AG04450 (cell line): ENCODE results near the gene SLC35G1. TPM values are rescaled to one million over a fixed set of nuclear protein-coding genes. Genes with fewer than 3 reads are reported as not detected.

Source experiments
- CTCF ChIA-PET: fragments of 300-600, 350-600 bp; formaldehyde crosslinking; extraction: SDS; loops from one replicate; lab custom pipeline; 2022; ENCODE audit warnings: antibody characterized with exemption, inconsistent platforms; lab: Charles Lee
- POLR2A ChIA-PET: fragments of 350-600 bp; formaldehyde crosslinking; extraction: SDS; loops from one replicate; lab custom pipeline; 2021; ENCODE audit warnings: antibody characterized with exemption, inconsistent platforms; lab: Yijun Ruan, JAX
- DNase-seq: peaks from one replicate; pipeline ENCODE4 v3.0.0-alpha.2; 2011; ENCODE audit warnings: low read depth, low spot score
- H3K27ac ChIP-seq: one replicate; pipeline ENCODE4 v1.5.1; 2012; ENCODE audit warnings: low read depth, low read length, control low read depth
- H3K27me3 ChIP-seq: one replicate; pipeline ENCODE4 v1.6.0; 2012; ENCODE audit warnings: low read length; ENCODE audit not compliant: control insufficient read depth, insufficient read depth
- H3K4me3 ChIP-seq: 2 replicates; pipeline ENCODE4 v1.5.1; 2011; ENCODE audit warnings: mild to moderate bottlenecking, low read depth, low read length, control low read depth
- H3K9me3 ChIP-seq: 2 replicates; pipeline ENCODE4 v1.5.1; 2012; ENCODE audit warnings: low read length; ENCODE audit not compliant: control insufficient read depth, insufficient read depth
- polyA plus RNA-seq: library from polyadenylated mRNA; depleted of rRNA; stranded (reverse); fragments of >200 nt; gene quantifications from 2 replicates; pipeline ENCODE4 v1.2.3, GENCODE V29; 2011
- TF ChIP-seq, protein P1 (sequence below): IDR thresholded peaks from 2 replicates; pipeline ENCODE4 v1.5.1; 2011; ENCODE audit warnings: low read depth, low read length, control low read depth, inconsistent platforms

SLC35G1 gene
- polyA plus RNA-seq, 1 experiment = 7.0 TPM

DNA sequence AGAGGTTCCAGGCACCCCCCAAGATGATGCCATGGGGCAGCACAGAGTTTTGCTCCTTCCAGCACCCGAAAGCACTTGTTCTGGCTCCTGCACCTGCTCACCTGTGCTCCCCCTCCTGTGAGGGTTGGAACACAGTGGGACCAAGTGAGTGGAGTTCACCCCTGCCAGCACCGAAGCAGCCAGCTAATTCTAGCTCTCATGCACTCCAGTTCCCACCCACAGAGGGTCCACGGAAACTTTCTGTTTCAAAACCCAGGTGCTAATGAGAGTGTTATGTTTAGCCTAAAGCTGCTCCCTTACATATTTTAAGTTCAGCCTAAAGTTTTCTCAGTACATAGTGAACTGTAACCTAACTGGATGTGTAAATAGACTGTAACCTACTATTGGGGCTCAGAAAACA lies 42.6 kb upstream of the SLC35G1 start:
- Histone ChIP-seq H3K27me3 (peaks cover 28% of the 10 kb centered on the region), H3K27ac (no peak overlapping the region), H3K9me3 (no peaks in the 10 kb centered on the region), H3K4me3 (no peak overlapping the region)
- ChIA-PET POLR2A (no interaction called here), CTCF (interaction anchor here (1.1 kb wide), 1 partner anchor 296 kb away, joined by 3 read pairs; no protein-coding TSS in a partner anchor)
- no peak for DNase-seq
- TF ChIP-seq, protein P1, sequence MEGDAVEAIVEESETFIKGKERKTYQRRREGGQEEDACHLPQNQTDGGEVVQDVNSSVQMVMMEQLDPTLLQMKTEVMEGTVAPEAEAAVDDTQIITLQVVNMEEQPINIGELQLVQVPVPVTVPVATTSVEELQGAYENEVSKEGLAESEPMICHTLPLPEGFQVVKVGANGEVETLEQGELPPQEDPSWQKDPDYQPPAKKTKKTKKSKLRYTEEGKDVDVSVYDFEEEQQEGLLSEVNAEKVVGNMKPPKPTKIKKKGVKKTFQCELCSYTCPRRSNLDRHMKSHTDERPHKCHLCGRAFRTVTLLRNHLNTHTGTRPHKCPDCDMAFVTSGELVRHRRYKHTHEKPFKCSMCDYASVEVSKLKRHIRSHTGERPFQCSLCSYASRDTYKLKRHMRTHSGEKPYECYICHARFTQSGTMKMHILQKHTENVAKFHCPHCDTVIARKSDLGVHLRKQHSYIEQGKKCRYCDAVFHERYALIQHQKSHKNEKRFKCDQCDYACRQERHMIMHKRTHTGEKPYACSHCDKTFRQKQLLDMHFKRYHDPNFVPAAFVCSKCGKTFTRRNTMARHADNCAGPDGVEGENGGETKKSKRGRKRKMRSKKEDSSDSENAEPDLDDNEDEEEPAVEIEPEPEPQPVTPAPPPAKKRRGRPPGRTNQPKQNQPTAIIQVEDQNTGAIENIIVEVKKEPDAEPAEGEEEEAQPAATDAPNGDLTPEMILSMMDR = no peak

DNA sequence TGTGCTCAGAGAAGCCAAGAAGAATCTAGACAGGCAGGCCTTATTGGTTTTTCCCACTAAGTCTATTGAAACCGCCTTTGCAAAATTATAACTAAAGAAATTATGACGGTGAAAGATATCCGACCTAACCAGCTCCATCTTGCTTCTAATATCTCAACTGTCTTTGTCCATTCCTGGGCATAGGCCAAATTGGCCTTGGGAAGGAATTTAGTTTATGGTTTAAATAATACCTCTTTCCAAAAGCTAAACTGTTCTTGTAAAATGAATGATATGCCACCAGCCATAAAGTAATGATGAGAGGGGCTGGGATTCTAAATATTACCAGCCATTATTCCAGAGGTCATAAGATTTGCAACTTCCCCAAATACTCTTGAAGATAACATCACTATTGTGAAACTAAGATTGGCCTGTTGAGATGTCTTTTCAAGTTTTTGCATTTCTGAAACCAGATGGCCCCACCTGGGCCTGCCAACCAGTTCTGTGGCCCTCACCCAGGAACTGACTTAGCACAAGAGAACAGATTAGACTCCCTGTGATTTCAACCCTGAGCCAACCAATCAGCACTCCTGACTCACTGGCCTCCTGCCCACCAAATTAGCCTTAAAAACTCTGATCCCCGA lies 41.2 kb upstream of the SLC35G1 start:
- Histone ChIP-seq H3K4me3 (no peak overlapping the region), H3K27me3 (peaks cover 36% of the 10 kb centered on the region), H3K27ac (no peak overlapping the region), H3K9me3 (no peaks in the 10 kb centered on the region)
- no peak for DNase-seq
- ChIA-PET POLR2A (no interaction called here), CTCF (no interaction called here)
- TF ChIP-seq, protein P1 = no peak

DNA sequence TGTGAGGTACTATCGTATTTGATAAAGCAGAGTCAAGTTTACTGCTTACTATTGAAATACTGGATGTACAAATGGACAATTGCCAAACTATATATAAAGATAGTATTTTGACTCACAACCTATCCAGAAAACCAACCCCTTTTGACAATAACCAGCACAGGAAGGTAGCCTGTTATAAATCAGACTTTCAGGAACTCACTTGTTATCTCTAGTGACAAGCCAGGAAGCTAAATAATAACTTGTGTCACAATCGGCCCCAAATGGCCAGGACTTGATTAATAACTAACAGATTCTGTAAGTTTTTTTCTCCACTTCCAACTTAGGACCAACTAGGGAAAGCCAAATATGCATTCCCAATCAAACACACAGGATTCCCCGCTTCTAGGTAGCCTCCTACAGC lies 38.8 kb upstream of the SLC35G1 start:
- CTCF ChIA-PET = no interaction called here

DNA sequence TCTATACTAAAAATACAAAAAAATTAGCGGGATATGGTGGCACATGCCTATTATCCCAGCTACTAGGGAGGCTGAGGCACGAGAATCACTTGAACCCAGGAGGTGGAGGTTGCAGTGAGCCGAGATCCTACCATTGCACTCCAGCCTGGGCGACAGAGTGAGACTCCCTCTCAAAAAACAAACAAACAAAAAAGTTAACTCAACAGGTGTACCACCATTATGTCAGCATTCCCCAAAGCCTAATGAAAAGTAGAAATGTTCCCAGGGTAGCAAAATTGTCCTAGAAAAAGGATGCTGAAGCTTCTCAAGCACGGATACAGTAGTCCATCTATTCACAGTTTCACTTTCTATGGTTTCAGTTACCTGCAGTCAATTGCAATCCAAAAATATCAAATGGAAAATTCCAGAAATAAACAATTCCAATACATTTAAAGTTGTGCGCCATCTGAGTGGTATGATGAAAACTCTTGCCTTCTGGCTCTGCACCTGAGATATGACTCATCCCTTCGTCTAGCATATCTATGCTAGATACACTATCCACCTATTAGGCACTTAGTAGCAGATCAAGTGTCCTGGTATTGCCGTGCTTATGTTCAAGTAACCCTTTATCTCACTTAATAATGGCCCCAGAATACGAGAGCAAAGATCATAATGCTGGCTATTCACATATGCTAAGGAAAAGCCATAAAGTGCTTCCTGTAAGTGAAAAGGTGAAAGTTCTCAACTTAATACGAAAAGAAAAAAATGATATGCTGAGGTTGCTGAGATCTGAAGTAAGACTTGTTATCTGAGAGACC lies 37.2 kb upstream of the SLC35G1 start:
- Histone ChIP-seq H3K4me3 (no peak overlapping the region), H3K27me3 (peaks cover 25% of the 10 kb centered on the region), H3K27ac (no peak overlapping the region), H3K9me3 (no peaks in the 10 kb centered on the region)
- POLR2A ChIA-PET = no interaction called here
- TF ChIP-seq, protein P1 = no peak
- CTCF ChIA-PET = interaction anchor here (1.2 kb wide), 1 partner anchor 464 kb away, joined by 3 read pairs; no protein-coding TSS in a partner anchor
- DNase-seq = no peak

More for the DNA sequence above, 38.8 kb upstream of the SLC35G1 start:
- Histone ChIP-seq H3K9me3 (no peaks in the 10 kb centered on the region), H3K27ac (no peak overlapping the region), H3K27me3 (peaks cover 34% of the 10 kb centered on the region), H3K4me3 (no peak overlapping the region)
- POLR2A ChIA-PET = no interaction called here
- TF ChIP-seq, protein P1 = no peak
- no peak for DNase-seq

DNA sequence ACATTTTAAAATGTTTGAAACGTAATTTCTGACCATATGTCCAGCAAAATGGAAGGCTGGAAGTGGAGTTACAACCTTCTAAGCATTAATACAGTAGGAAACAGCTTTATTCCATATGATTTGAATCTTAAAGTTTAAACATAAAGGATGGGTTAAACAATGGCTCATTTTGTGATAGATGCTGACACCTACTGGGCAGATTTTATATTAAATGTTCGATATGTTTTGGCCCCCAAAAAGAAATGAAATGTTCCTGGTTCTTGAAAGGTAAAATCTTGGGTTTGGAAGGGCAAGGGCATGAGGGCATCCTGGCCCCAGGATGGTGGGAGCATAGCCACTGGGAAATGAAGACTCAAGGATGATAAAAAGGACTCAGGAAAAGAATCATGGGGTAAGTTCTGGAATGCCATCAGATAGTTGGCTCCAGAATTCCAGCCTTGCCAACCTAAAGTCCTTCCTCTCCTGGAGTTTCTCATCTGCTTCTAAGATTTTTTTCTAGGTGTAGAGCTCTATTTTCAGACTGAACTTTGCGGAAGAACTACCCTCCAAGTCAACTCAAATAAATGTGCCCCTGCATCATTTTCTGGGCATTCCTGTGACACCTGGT lies 34.6 kb upstream of the SLC35G1 start:
- POLR2A ChIA-PET = no interaction called here
- DNase-seq = no peak
- CTCF ChIA-PET = interaction anchor here (0.5 to 1.9 kb wide), 15 partner anchors 9 to 788 kb away, joined by 3 to 11 read pairs (median 4); no protein-coding TSS in a partner anchor

More for the DNA sequence above, 34.6 kb upstream of the SLC35G1 start:
- TF ChIP-seq, protein P1 = peak; percentile 47
- Histone ChIP-seq H3K27me3 (peaks cover 19% of the 10 kb centered on the region), H3K9me3 (no peaks in the 10 kb centered on the region), H3K27ac (no peak overlapping the region), H3K4me3 (no peak overlapping the region)
